CD4-positive, alpha-beta T cell treated with Interleukin-17A for 4 hours (primary cell): ENCODE results near the gene NSMCE1.
"Not testable (repeated sequence)": the region's sequence is repeated elsewhere in the genome, so short reads cannot be mapped to it uniquely, and the experiment has no call there.

Experiments
- DNase-seq: peaks from one replicate; pipeline ENCODE4 v3.0.0-alpha.2; 2020; ENCODE audit warnings: mixed read lengths

NSMCE1 gene

GRCh38 chr16:27211026-27211425 lies 57.5 kb downstream of the NSMCE1 start:
- no peak for DNase-seq

DNA sequence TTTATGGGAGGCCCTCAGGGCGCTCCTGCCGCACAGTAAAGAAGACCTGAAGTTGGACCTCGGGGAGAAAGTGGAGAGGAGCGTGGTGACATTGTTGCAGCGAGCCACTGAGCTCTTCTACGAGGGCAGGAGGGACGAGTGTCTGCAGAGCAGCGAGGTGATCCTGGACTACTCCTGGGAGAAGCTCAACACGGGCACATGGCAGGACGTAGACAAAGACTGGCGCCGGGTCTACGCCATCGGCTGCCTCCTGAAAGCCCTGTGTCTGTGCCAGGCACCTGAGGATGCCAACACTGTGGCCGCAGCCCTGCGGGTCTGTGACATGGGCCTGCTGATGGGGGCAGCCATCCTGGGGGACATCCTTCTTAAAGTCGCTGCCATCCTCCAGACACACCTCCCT lies 58.4 kb downstream of the NSMCE1 start:
- no peak for DNase-seq

DNA sequence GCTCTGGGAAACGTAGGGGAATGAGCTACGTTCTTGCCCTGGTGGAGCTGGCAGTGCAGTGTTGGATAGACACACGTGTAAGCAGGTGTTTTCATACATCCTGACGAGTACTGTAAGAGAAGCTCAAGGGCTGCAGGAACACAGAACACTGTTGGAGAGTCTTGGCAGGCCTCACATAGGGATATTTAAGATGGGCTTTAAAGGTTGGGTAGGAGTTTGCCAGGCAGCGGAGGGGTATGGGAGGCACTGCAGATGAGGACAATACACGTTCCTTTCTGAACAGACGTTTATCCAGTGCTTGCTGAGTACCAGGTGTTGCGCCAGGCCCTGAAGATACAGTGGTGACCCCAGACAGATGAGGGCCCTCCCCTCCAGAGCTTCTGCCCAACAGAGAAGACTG lies 59.0 kb downstream of the NSMCE1 start:
- no peak for DNase-seq

DNA sequence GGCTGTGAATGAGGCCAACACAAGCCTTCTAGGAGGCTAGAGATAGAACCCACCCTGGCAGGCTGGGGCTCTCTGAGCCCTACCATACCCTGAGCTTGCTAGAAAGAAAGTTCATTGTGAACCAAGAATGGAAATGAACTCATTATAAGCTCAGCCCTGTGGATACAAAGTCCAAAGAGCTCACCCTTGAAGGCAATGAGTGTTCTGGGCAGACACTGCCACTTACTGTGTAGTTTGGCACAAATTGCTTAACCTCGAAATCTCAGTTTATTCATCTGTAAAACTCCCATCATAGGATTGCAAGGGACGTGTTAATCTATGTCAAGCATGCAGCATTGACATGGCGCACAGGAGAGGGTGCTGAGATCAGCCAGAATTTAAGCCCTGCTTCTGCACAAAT lies 59.8 kb downstream of the NSMCE1 start:
- no peak for DNase-seq

- no peak for DNase-seq
Observed at GRCh38 chr16:27208081-27208680, 60.4 kb downstream of the NSMCE1 start.

DNA sequence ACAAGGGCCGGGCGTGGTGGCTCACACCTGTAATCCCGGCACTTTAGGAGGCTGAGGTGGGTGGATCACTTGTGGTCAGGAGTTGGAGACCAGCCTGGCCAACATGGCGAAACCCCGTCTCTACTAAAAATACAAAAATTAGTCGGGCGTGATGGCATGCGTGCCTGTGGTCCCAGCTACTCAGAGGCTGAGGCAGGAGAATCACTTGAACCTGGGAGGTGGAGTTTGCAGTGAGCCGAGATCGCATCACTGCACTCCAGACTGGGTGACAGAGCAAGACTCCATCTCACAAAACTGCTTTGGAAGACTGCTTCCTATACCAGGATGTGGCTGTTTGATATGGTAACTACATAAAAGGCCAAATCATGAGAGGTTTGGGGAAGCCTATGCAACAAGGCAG lies 61.5 kb downstream of the NSMCE1 start:
- DNase-seq = not testable (repeated sequence)

DNA sequence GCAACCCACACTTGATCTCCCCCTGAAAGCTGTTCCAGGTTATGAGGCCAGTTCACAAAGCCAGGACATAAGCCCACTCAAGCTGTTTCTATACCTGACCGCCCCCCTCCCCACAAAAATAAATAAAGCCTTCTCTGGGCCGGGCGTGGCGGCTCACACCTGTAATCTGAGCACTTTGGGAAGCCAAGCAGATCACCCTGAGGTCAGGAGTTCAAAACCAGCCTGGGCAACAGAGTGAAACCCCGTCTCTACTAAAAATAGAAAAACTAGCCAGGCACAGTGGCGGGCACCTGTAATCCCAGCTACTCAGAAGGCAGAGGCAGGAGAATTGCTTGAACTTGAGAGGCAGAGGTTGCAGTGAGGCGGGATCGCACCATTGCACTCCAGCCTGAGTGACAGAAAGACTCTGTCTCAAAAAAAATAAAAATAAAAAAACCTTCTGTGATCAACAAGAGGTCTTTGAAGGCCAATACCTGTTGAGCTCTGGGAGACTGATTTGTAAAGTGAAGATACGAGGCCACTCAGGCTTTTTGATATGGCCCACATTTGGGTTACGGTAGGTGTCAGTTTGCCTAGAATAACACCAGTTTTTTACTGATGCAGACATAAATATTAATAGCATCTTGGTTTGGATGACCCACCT lies 63.0 kb downstream of the NSMCE1 start:
- DNase-seq = no peak

DNA sequence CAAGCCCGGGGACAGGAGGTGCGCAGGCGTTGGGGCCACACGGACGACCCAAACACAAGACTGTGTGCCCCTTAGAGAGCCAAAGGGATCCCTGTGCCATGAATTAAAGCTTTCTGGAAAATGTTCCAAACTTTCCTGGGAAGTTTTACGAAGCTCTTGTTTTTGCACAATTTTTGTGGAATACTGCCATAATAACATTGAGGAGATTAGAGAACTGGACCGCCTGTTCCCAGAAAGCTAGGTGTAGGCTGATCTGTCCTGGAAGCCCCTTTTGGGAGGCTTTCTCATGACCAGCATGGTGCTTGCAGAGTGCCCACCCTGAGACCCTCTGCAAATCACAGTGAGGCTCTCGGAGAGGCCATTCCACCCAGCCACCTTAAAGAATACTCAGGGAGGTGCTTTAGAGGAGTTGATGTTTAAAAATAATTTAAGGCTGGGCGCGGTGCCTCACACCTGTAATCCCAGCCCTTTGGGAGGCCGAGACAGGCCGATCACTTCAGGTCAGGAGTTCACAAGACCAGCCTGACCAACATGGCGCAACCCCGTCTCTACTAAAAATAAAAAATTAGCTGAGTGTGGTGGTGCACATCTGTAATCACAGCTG lies 64.2 kb downstream of the NSMCE1 start:
- no peak for DNase-seq

- peak; percentile 99 for DNase-seq
Observed at GRCh38 chr16:27203507-27204311, 64.9 kb downstream of the NSMCE1 start, which contains the start of gene KDM8. Gene KDM8 (plus strand): TSS chr16:27203526. CDS start chr16:27210124, 6,598 bp downstream.

DNA sequence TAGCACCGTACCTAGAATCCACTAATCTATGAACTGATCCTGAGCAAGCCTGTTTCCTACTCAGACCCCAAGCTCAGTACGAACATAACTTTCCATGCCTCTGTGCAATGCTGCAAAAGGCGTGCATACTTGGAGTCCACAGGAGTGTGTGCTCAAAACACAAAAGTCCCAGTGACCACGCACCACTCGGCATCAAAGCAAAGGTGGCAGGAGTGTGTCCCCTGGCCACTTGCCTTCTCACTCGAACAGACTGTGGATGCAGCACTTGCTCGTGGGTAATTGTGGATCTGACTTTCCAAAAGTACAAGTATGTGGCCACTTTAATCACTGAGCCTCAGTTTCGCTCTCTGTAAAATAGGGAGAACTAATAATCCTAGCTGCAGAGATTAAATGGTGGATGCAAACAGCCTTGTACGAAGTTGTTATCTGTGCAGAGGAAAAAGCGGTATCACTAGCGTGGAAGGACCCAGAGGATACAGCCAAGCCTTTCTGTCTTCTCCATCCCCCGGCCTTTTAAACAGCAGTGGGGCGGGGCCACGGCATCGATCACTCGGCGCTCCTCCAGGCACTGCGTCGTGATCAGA lies 65.6 kb downstream of the NSMCE1 start:
- DNase-seq = peak; percentile 93

GRCh38 chr16:27200914-27201313 lies 67.7 kb downstream of the NSMCE1 start:
- DNase-seq = not testable (repeated sequence)

- DNase-seq = peak; percentile 46
Observed at GRCh38 chr16:27199736-27200135, 68.8 kb downstream of the NSMCE1 start.

DNA sequence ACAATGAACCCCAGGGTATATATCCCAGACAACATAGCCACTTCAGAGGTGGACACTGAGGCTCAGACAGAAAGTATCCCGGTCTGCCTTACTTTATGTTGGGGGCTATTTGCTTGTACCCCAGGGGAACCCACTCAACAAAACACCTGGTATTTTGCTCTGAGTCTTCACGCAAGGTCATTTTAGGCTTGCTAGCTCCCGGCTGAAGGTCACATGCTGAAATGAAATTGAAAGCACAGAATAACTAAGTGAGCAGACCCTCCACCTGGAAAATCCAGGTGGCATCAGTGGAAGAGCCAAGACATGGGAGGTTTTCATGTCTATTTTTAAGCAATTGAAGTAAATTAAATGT lies 69.4 kb downstream of the NSMCE1 start:
- DNase-seq = no peak

DNA sequence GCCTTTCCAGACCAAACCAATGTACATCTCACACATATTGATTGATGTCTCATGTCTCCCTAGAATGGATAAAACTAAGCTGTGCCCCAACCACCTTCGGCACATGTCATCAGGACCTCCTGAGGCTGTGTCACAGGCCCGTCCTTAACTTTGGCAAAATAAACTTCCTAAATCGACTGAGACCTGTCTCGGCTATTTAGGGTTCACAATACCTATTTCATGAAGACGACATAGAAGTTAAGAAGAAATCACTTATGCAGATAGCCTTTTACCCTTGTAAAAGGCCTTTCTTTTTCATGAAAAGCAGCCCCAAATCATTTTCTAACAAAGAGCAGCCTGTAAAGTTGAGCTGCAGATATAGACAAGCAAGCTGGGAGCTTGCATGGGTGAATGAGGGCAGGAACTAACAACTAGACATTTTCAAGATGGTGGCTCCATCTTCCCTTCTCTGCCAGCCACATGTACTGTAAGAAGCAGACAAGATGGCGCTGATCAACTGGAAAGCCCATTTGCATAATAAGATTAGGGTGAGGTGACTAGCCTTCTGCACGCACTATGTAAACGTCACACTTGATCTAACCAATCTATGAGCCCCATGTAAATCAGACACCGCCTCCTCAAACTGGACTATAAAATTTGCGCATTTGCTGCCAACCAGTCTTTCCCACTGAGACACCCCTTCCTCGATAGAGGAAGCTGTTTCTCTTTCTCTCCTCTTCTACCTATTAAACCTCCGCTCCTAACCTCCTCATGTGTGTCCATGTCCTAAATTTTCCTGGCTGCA lies 69.9 kb downstream of the NSMCE1 start:
- DNase-seq = no peak

GRCh38 chr16:27197004-27197403 lies 71.6 kb downstream of the NSMCE1 start:
- DNase-seq = no peak

- peak; percentile 70 for DNase-seq
Observed at GRCh38 chr16:27195941-27196595, 72.5 kb downstream of the NSMCE1 start.

- no peak for DNase-seq
Observed at GRCh38 chr16:27195076-27195741, 73.4 kb downstream of the NSMCE1 start.

DNA sequence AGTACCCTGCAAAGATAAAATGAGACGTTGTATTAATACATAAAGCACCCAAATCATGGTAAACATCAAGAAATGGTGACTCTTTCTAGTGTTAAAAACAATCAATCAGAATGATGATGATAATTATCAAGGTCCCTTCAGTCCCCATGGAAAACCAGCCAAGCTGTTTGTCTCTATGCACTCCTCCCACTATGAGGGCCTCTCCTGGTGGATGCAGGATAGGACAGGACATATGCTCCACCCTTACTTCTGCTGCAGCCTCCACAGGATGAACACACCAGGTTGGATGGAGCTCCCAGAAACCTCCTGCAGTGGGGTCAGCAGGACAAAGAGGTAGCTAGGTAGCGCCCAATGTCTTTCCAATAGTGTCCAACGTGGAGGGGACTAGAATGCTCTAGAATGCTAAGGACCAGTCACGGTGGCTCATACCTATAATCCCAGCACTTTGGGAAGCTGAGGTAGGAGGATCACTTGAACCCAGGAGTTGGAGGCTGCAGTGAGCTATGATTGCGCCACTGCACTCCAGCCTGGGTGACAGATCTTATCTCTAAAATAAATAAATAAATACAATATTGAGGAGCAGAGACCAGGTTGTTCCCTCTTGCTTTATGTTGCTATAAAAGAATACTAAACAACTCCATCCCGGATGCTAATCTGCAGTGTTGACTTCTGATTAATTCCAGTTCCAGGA lies 75.1 kb downstream of the NSMCE1 start:
- DNase-seq = no peak

GRCh38 chr16:27191352-27191924 lies 77.1 kb downstream of the NSMCE1 start:
- no peak for DNase-seq

DNA sequence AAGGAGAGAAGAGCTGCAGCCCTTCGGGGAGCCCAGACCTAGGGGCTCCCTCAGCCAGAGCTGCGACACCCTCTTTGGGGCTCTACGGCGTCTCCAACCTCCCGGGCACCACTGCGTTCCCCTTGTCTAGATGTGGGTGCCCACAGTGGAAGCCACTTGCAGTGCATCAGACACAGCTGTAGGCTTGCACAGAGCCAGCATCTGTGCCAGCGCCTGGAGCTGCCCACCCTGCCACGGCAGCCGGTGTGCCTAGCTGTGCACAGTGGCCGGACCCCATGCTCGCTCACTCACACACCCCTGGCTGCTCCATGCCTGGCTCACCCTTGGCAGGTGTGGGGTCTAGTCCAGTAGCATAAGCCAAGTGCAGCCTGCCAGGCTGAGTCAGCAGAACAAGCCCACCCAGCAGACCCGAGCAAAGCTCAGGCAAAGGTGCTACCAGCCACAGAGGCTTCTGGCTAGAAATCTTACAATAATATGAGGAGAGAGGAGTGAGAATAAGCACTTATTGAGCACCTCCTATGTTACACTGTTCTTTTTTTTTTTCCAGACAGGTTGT lies 78.2 kb downstream of the NSMCE1 start:
- DNase-seq = no peak
